OCI-LY7 (cell line): ENCODE measurements around the gene LRRC40. TPM values are rescaled to one million over a fixed set of nuclear protein-coding genes. Genes with fewer than 3 reads are reported as not detected.

Experiments used
- BruUV-seq: library from RNA; stranded (reverse); fragments of 400-500 nt; replicated peaks from 2 replicates; lab custom pipeline; 2021; lab: Mats Ljungman, UMichigan
- CTCF ChIA-PET: fragments of 300-600 bp; sonication (Branson Sonifier 250); formaldehyde crosslinking; loops from one replicate; lab custom pipeline; 2022; ENCODE audit warnings: antibody characterized with exemption; ENCODE audit not compliant: unreplicated experiment; lab: Charles Lee
- POLR2A ChIA-PET: fragments of 300-600 bp; sonication (Branson Sonifier 250); formaldehyde crosslinking; loops from one replicate; lab custom pipeline; 2022; ENCODE audit warnings: antibody characterized with exemption; lab: Charles Lee
- DNase-seq: peaks from one replicate; pipeline ENCODE4 v3.0.0-alpha.2; 2015; ENCODE audit warnings: low spot score
- H2AFZ ChIP-seq: fragments of 200-600 bp; sonication (generic), shearing (Covaris generic); 2 replicates; pipeline ENCODE4 v1.6.1; 2014; ENCODE audit warnings: mild to moderate bottlenecking, antibody characterized with exemption, low read length, moderate library complexity
- H3K27ac ChIP-seq: fragments of 200-600 bp; sonication (generic); 2 replicates; pipeline ENCODE4 v1.5.1; 2014; ENCODE audit warnings: mixed run types, low read depth, mild to moderate bottlenecking, moderate library complexity, low read length, inconsistent platforms; ENCODE audit not compliant: poor library complexity, severe bottlenecking
- H3K36me3 ChIP-seq: fragments of 200-600 bp; sonication (generic); 2 replicates; pipeline ENCODE4 v1.6.1; 2014; ENCODE audit warnings: mild to moderate bottlenecking, antibody characterized with exemption, low read length, moderate library complexity, mixed read lengths; ENCODE audit not compliant: insufficient read depth
- H3K4me1 ChIP-seq: fragments of 200-600 bp; sonication (generic); 2 replicates; pipeline ENCODE4 v1.5.1; 2014; ENCODE audit warnings: mild to moderate bottlenecking, low read length; ENCODE audit not compliant: insufficient read depth, poor library complexity, severe bottlenecking
- H3K4me2 ChIP-seq: fragments of 200-600 bp; sonication (generic); 2 replicates; pipeline ENCODE4 v1.6.1; 2014; ENCODE audit warnings: mild to moderate bottlenecking, low read length
- H3K4me3 ChIP-seq: fragments of 200-600 bp; sonication (generic); 2 replicates; pipeline ENCODE4 v1.5.1; 2014; ENCODE audit warnings: mild to moderate bottlenecking, low read depth, low read length; ENCODE audit not compliant: poor library complexity, severe bottlenecking
- H3K79me2 ChIP-seq: fragments of 200-600 bp; sonication (generic); 2 replicates; pipeline ENCODE4 v1.6.1; 2016; ENCODE audit warnings: low read depth, mild to moderate bottlenecking, low read length, moderate library complexity, mixed read lengths; ENCODE audit not compliant: insufficient read depth
- H3K9me2 ChIP-seq: fragments of 200-600 bp; sonication (generic); 2 replicates; pipeline ENCODE4 v1.6.1; 2016; ENCODE audit warnings: mild to moderate bottlenecking, low read length, mixed read lengths; ENCODE audit not compliant: insufficient read depth
- H3K9me3 ChIP-seq: fragments of 200-600 bp; sonication (generic); 2 replicates; pipeline ENCODE4 v1.6.1; 2014; ENCODE audit warnings: mild to moderate bottlenecking, mixed run types, low read length, mixed read lengths
- H4K20me1 ChIP-seq: fragments of 200-600 bp; sonication (generic); 2 replicates; pipeline ENCODE4 v1.6.1; 2014; ENCODE audit warnings: mild to moderate bottlenecking, antibody characterized with exemption, low read length, moderate library complexity, mixed read lengths; ENCODE audit not compliant: insufficient read depth
- CTCF ChIP-seq: fragments of 200-600 bp; sonication (generic); conservative IDR thresholded peaks from 2 replicates; pipeline ENCODE4 v1.5.1; 2014; ENCODE audit warnings: mild to moderate bottlenecking, antibody characterized with exemption, low read length, moderate library complexity, mixed read lengths
- EZH2phosphoT487 ChIP-seq: fragments of 200-600 bp; sonication (generic); IDR thresholded peaks from 2 replicates; pipeline ENCODE4 v1.6.1; 2018; ENCODE audit warnings: low read depth, borderline replicate concordance, mild to moderate bottlenecking, mixed run types, antibody characterized with exemption, low read length, moderate library complexity, mixed read lengths
- intact Hi-C: fragments of 100-400 bp; cut with micrococcal nuclease; formaldehyde crosslinking; loops from one replicate; pipeline ENCODE4 v1.10.0; 2022; ENCODE audit not compliant: unreplicated experiment
- total RNA-seq, 2 experiments: library from RNA; depleted of rRNA in 1 of 2; stranded (reverse); fragments of >200 nt in 1 of 2; shearing (Covaris generic) in 1 of 2; gene quantifications; 2 replicates each; pipeline ENCODE4 v1.2.3, GENCODE V29; 2014 to 2022

LRRC40 gene
- total RNA-seq, 2 experiments from 2014 or later = 20.3 to 22.0 TPM

GRCh38 chr1:70239940-70240339 lies 34.6 kb upstream of the LRRC40 start:
- CTCF ChIA-PET = no interaction called here

GRCh38 chr1:70234733-70235132 lies 29.4 kb upstream of the LRRC40 start:
- Histone ChIP-seq H3K4me2 (no peak overlapping the region), H2AFZ (no peak overlapping the region), H3K79me2 (peaks cover 52% of the 10 kb centered on the region; the same call in 1 of the 2 replicates), H3K9me2 (no peaks in the 10 kb centered on the region), H3K4me1 (no peaks in the 10 kb centered on the region), H3K4me3 (no peak overlapping the region), H3K27ac (no peak overlapping the region), H4K20me1 (peaks cover 35% of the 10 kb centered on the region), H3K9me3 (no peaks in the 10 kb centered on the region), H3K36me3 (peaks cover 100% of the 10 kb centered on the region)
- ChIA-PET CTCF (no interaction called here), POLR2A (interaction anchor here (0.5 to 1.6 kb wide), 4 partner anchors 13 to 85 kb away, joined by 3 to 5 read pairs (median 4); no protein-coding TSS in a partner anchor)
- BruUV-seq = no TSS peak
- intact Hi-C loops = no loop called here
- no peak for DNase-seq
- no peak for TF ChIP-seq CTCF
- no peak for TF ChIP-seq EZH2phosphoT487

More at GRCh38 chr1:70239940-70240339, 34.6 kb upstream of the LRRC40 start:
- Histone ChIP-seq H3K9me3 (no peaks in the 10 kb centered on the region), H3K4me1 (no peaks in the 10 kb centered on the region), H3K4me3 (no peak overlapping the region), H3K27ac (no peak overlapping the region), H3K36me3 (peaks cover 100% of the 10 kb centered on the region), H3K4me2 (no peak overlapping the region), H3K79me2 (peaks cover 30% of the 10 kb centered on the region; the same call in 1 of the 2 replicates), H2AFZ (no peak overlapping the region), H4K20me1 (peaks cover 19% of the 10 kb centered on the region), H3K9me2 (no peaks in the 10 kb centered on the region)
- TF ChIP-seq EZH2phosphoT487 (no peak), CTCF (no peak)
- POLR2A ChIA-PET = interaction anchor here (0.6 kb wide), 1 partner anchor 41 kb away, joined by 3 read pairs; no protein-coding TSS in a partner anchor
- intact Hi-C loops = loop anchor here (10.0 kb wide), 1 partner anchor 825 kb away; no protein-coding TSS in a partner anchor
- no peak for DNase-seq
- BruUV-seq = no TSS peak

GRCh38 chr1:70231475-70231874 lies 26.1 kb upstream of the LRRC40 start:
- Histone ChIP-seq H3K4me2 (no peak overlapping the region), H3K4me3 (no peak overlapping the region), H2AFZ (no peak overlapping the region), H3K9me3 (no peaks in the 10 kb centered on the region), H3K4me1 (peaks cover 13% of the 10 kb centered on the region), H3K36me3 (peaks cover 100% of the 10 kb centered on the region), H4K20me1 (peaks cover 59% of the 10 kb centered on the region), H3K9me2 (no peaks in the 10 kb centered on the region), H3K27ac (no peak overlapping the region), H3K79me2 (peaks cover 67% of the 10 kb centered on the region)
- POLR2A ChIA-PET = interaction anchor here (1.3 to 1.5 kb wide), 3 partner anchors 9 to 27 kb away, joined by 3 read pairs; no protein-coding TSS in a partner anchor
- intact Hi-C loops = no loop called here
- no peak for DNase-seq
- BruUV-seq = no TSS peak
- TF ChIP-seq EZH2phosphoT487 = no peak
- TF ChIP-seq CTCF = no peak
- CTCF ChIA-PET = no interaction called here
